ENCODE data around the gene FOXB2.

FOXB2 gene

GRCh38 chr9:77066388-77066787, 46.9 kb downstream of the FOXB2 start:
- no peak for DNase-seq (ENCODE audit: low read depth)

Measured in stimulated activated CD8-positive, alpha-beta memory T cell treated with anti-CD3 and anti-CD28 coated beads, Interleukin-12 subunit alpha, Interleukin-12 subunit beta, amount 100 ng/mL, for 4 hours (primary cell).